Esophagus muscularis mucosa (tissue), 4 donors: ENCODE results near the gene PROK1.

Experiments
- EP300 ChIP-seq: sonication (generic); formaldehyde crosslinking; IDR thresholded peaks from one replicate; pipeline ENCODE4 v1.6.1; 2017; ENCODE audit warnings: antibody characterized with exemption
- POLR2A ChIP-seq: fragments of 450-650 bp; IDR thresholded peaks from one replicate; pipeline ENCODE4 v1.6.1; 2017; ENCODE audit warnings: antibody characterized with exemption, moderate library complexity, mild to moderate bottlenecking, low read depth
- POLR2AphosphoS5 ChIP-seq, 2 donors: sonication (generic); formaldehyde crosslinking; IDR thresholded peaks; one replicate each; pipeline ENCODE4 v1.6.1; 2017; ENCODE audit warnings: antibody characterized with exemption in 2 of 2
- TF ChIP-seq, protein P1 (sequence below), 3 experiments: fragments of 200-600 bp in 2 of 3; fragments of 450-650 bp in 1 of 3; sonication (generic) in 2 of 3; IDR thresholded peaks; one replicate each; pipeline ENCODE4 v1.5.1; 2017 to 2019; ENCODE audit warnings: antibody characterized with exemption in 3 of 3, mild to moderate bottlenecking in 2 of 3, moderate library complexity in 1 of 3

DNA sequence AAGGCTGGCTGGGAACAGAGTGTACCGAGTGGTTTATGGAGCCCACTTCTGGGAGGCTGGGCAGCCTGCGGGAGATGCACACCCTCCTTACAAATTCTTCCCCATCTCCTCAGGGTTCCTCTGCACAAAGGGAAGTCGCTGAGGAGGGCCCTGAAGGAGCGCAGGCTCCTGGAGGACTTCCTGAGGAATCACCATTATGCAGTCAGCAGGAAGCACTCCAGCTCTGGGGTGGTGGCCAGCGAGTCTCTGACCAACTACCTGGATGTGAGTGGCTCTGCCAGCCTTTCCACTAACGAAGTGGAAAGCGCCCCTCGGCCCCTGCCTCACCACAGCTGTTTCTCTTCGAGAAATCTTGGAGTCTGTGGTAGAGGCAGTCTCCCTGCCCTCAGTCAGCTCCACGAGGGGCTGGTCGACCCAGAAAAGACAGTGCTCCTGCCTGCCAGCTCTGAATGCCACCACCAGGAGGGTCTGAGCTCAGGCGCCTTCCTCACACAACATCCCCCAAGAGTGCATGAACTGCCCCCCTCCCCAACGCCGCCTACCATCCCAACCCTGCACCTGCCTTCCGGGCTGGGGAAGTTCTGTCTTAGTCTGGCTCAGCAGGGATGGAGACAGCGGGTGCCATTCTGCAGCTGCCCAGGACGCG is 31.8 kb downstream of the PROK1 start:
- TF ChIP-seq, protein P1, sequence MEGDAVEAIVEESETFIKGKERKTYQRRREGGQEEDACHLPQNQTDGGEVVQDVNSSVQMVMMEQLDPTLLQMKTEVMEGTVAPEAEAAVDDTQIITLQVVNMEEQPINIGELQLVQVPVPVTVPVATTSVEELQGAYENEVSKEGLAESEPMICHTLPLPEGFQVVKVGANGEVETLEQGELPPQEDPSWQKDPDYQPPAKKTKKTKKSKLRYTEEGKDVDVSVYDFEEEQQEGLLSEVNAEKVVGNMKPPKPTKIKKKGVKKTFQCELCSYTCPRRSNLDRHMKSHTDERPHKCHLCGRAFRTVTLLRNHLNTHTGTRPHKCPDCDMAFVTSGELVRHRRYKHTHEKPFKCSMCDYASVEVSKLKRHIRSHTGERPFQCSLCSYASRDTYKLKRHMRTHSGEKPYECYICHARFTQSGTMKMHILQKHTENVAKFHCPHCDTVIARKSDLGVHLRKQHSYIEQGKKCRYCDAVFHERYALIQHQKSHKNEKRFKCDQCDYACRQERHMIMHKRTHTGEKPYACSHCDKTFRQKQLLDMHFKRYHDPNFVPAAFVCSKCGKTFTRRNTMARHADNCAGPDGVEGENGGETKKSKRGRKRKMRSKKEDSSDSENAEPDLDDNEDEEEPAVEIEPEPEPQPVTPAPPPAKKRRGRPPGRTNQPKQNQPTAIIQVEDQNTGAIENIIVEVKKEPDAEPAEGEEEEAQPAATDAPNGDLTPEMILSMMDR (IDR thresholded peaks at IDR 0.05): no peak
- no peak for TF ChIP-seq POLR2A
- TF ChIP-seq EP300: no peak
- TF ChIP-seq POLR2AphosphoS5 (IDR thresholded peaks at IDR 0.05): no peak
